Mesothelial cell of epicardium (in vitro differentiated cells): ENCODE data around the gene GPC6. TPM values are rescaled to one million over a fixed set of nuclear protein-coding genes. Genes with fewer than 3 reads are reported as not detected.
A peak's percentile ranks its signal among the peaks of the same experiment; 100 is the strongest.

Experiments used
- DNase-seq, 2 experiments: peaks; one replicate each; pipeline ENCODE4 v3.0.0; 2021; ENCODE audit warnings: low spot score in 2 of 2; ENCODE audit not compliant: unreplicated experiment in 2 of 2
- H3K27ac Mint-ChIP-seq: 2 replicates; pipeline ENCODE4 v1.8.0; 2021; ENCODE audit warnings: mixed read lengths
- H3K27me3 Mint-ChIP-seq: 2 replicates; pipeline ENCODE4 v1.8.0; 2021; ENCODE audit warnings: low read depth, mixed read lengths
- H3K36me3 Mint-ChIP-seq: 2 replicates; pipeline ENCODE4 v1.8.0; 2021; ENCODE audit warnings: mixed read lengths
- H3K4me1 Mint-ChIP-seq: 2 replicates; pipeline ENCODE4 v1.8.0; 2021; ENCODE audit warnings: mixed read lengths
- H3K4me3 Mint-ChIP-seq: 2 replicates; pipeline ENCODE4 v1.8.0; 2021; ENCODE audit warnings: mild to moderate bottlenecking, moderate library complexity, mixed read lengths
- H3K9me3 Mint-ChIP-seq: 2 replicates; pipeline ENCODE4 v1.8.0; 2021; ENCODE audit warnings: mixed read lengths
- CTCF ChIP-seq: fragments of 200-600 bp; sonication (generic); IDR thresholded peaks from one replicate; pipeline ENCODE4 v1.5.0; 2021; ENCODE audit warnings: antibody characterized with exemption; ENCODE audit not compliant: unreplicated experiment
- total RNA-seq: library from RNA; stranded (reverse); gene quantifications from 3 replicates; pipeline ENCODE4 v1.2.1, GENCODE V29; 2021

GPC6 gene
- total RNA-seq, 1 donor from 2014 or later, result 112 TPM

- no peak for DNase-seq
- peak overlapping the region; percentile 86 for H3K27ac Mint-ChIP-seq
- H3K4me1 Mint-ChIP-seq, result peaks cover 59% of the 10 kb centered on the region
- H3K9me3 Mint-ChIP-seq, result no peaks in the 10 kb centered on the region
- H3K4me3 Mint-ChIP-seq, result no peak overlapping the region
- no peak for TF ChIP-seq CTCF
- H3K36me3 Mint-ChIP-seq, result no peaks in the 10 kb centered on the region
- no peaks in the 10 kb centered on the region for H3K27me3 Mint-ChIP-seq
Observed at GRCh38 chr13:94061301-94061700, 834.7 kb downstream of the GPC6 start.

- no peak for TF ChIP-seq CTCF
- Mint-ChIP-seq H3K4me1 (peaks cover 43% of the 10 kb centered on the region), H3K4me3 (no peak overlapping the region), H3K9me3 (peaks cover 3% of the 10 kb centered on the region), H3K27me3 (no peaks in the 10 kb centered on the region), H3K36me3 (peaks cover 5% of the 10 kb centered on the region), H3K27ac (peak overlapping the region; percentile 28)
- DNase-seq, result no peak
Observed at GRCh38 chr13:94063096-94063495, 836.5 kb downstream of the GPC6 start.

GRCh38 chr13:94063848-94064247, 837.2 kb downstream of the GPC6 start:
- DNase-seq, result no peak
- peaks cover 10% of the 10 kb centered on the region for H3K9me3 Mint-ChIP-seq
- peaks cover 12% of the 10 kb centered on the region for H3K36me3 Mint-ChIP-seq
- no peak overlapping the region for H3K4me3 Mint-ChIP-seq
- H3K27ac Mint-ChIP-seq, result no peak overlapping the region
- no peaks in the 10 kb centered on the region for H3K27me3 Mint-ChIP-seq
- no peak for TF ChIP-seq CTCF
- peaks cover 38% of the 10 kb centered on the region for H3K4me1 Mint-ChIP-seq

- DNase-seq, result no peak
- H3K27me3 Mint-ChIP-seq, result no peaks in the 10 kb centered on the region
- H3K4me1 Mint-ChIP-seq, result peaks cover 33% of the 10 kb centered on the region
- H3K36me3 Mint-ChIP-seq, result peaks cover 26% of the 10 kb centered on the region
- no peak overlapping the region for H3K27ac Mint-ChIP-seq
- no peak overlapping the region for H3K4me3 Mint-ChIP-seq
- no peak for TF ChIP-seq CTCF
- peaks cover 24% of the 10 kb centered on the region for H3K9me3 Mint-ChIP-seq
Observed at GRCh38 chr13:94065741-94066140, 839.1 kb downstream of the GPC6 start.

GRCh38 chr13:94073007-94073744, 846.6 kb downstream of the GPC6 start:
- no peaks in the 10 kb centered on the region for H3K27me3 Mint-ChIP-seq
- TF ChIP-seq CTCF, result no peak
- no peak for DNase-seq
- H3K4me1 Mint-ChIP-seq, result peaks cover 27% of the 10 kb centered on the region
- H3K4me3 Mint-ChIP-seq, result no peak overlapping the region
- H3K36me3 Mint-ChIP-seq, result peaks cover 51% of the 10 kb centered on the region
- H3K27ac Mint-ChIP-seq, result peak overlapping the region; percentile 49
- peaks cover 51% of the 10 kb centered on the region for H3K9me3 Mint-ChIP-seq
